Stimulated activated naive CD8-positive, alpha-beta T cell treated with anti-CD3 and anti-CD28 coated beads, Interleukin-15, Interleukin-2, amounts not matched to agents 100 U/mL and 50 U/mL, for 24 hours (primary cell): ENCODE measurements around the gene ZNFX1.
A peak's percentile ranks its signal among the peaks of the same experiment; 100 is the strongest.

Experiments used
- ATAC-seq: fragments of 150-1000 bp; cut with Tn5 transposase; one replicate; pipeline ENCODE4 v1.10.0; 2021
- DNase-seq: peaks from one replicate; pipeline ENCODE4 v3.0.0; 2021

Gene ZNFX1

GRCh38 chr20:49278818-49279676, 1.2 kb upstream of the ZNFX1 start:
- DNase-seq, result no peak
- ATAC-seq, result no peak

GRCh38 chr20:49277786-49278035, 146 bp downstream of the ZNFX1 start:
- no peak for DNase-seq
- ATAC-seq, result no peak

GRCh38 chr20:49276961-49277785, 684 bp downstream of the ZNFX1 start:
- ATAC-seq, result peak; percentile 44
- peak; percentile 81 for DNase-seq

- peak; percentile 63 for DNase-seq
- ATAC-seq, result peak; percentile 63
Measured at GRCh38 chr20:49276161-49276960, 1.5 kb downstream of the ZNFX1 start.

GRCh38 chr20:49275636-49276035, 2.2 kb downstream of the ZNFX1 start:
- no peak for ATAC-seq
- no peak for DNase-seq

GRCh38 chr20:49275216-49275615, 2.6 kb downstream of the ZNFX1 start:
- no peak for ATAC-seq
- DNase-seq, result no peak

- ATAC-seq, result no peak
- DNase-seq, result no peak
Measured at GRCh38 chr20:49273696-49274277, 4.1 kb downstream of the ZNFX1 start.

- ATAC-seq (no peak), DNase-seq (no peak)
Measured at GRCh38 chr20:49272654-49273053, 5.2 kb downstream of the ZNFX1 start.

GRCh38 chr20:49270736-49271135, 7.1 kb downstream of the ZNFX1 start:
- no peak for DNase-seq
- no peak for ATAC-seq

GRCh38 chr20:49270177-49270576, 7.7 kb downstream of the ZNFX1 start:
- no peak for DNase-seq
- no peak for ATAC-seq

- ATAC-seq (no peak), DNase-seq (no peak)
Measured at GRCh38 chr20:49268600-49269365, 9.1 kb downstream of the ZNFX1 start.

GRCh38 chr20:49267327-49267726, 10.5 kb downstream of the ZNFX1 start:
- ATAC-seq (no peak), DNase-seq (no peak)

GRCh38 chr20:49262444-49262843, 15.4 kb downstream of the ZNFX1 start:
- DNase-seq, result no peak
- no peak for ATAC-seq

- ATAC-seq, result no peak
- DNase-seq, result no peak
Measured at GRCh38 chr20:49261173-49261572, 16.7 kb downstream of the ZNFX1 start.

GRCh38 chr20:49260218-49260617, 17.6 kb downstream of the ZNFX1 start:
- no peak for ATAC-seq
- DNase-seq, result no peak

- DNase-seq (no peak), ATAC-seq (peak; percentile 35)
Measured at GRCh38 chr20:49259799-49260198, 18.1 kb downstream of the ZNFX1 start.

GRCh38 chr20:49259284-49259683, 18.6 kb downstream of the ZNFX1 start:
- peak; percentile 40 for ATAC-seq
- no peak for DNase-seq

GRCh38 chr20:49256261-49256660, 21.6 kb downstream of the ZNFX1 start:
- DNase-seq, result no peak
- ATAC-seq, result no peak

- ATAC-seq (no peak), DNase-seq (no peak)
Measured at GRCh38 chr20:49252556-49253350, 25.1 kb downstream of the ZNFX1 start.

- DNase-seq, result no peak
- no peak for ATAC-seq
Measured at GRCh38 chr20:49248879-49249665, 28.8 kb downstream of the ZNFX1 start.
